Endothelial cell of umbilical vein (primary cell): ENCODE results near the gene ZNHIT3. TPM values are rescaled to one million over a fixed set of nuclear protein-coding genes. Genes with fewer than 3 reads are reported as not detected.
A peak's percentile ranks its signal among the peaks of the same experiment; 100 is the strongest.

Experiments
- BruUV-seq: library from RNA; stranded (reverse); fragments of 400-500 nt; replicated peaks from 2 replicates; lab custom pipeline; 2021; lab: Mats Ljungman, UMichigan
- CTCF ChIA-PET: fragments of 300-600, 350-600 bp; sonication (Branson Sonifier 250); formaldehyde crosslinking; loops from one replicate; lab custom pipeline; 2021; ENCODE audit warnings: antibody characterized with exemption, inconsistent platforms; lab: Charles Lee
- POLR2A ChIA-PET: fragments of 300-600, 350-600 bp; sonication (Branson Sonifier 250); formaldehyde crosslinking; loops from one replicate; lab custom pipeline; 2021; ENCODE audit warnings: antibody characterized with exemption, inconsistent platforms; lab: Charles Lee
- DNase-seq: peaks from one replicate; pipeline ENCODE4 v3.0.0-alpha.2; 2011; ENCODE audit warnings: low read depth, low spot score
- FAIRE-seq: peaks from 2 replicates; lab custom pipeline; 2011; peaks lifted over from hg19 to GRCh38; lab: Jason Lieb, UNC
- H2AFZ ChIP-seq: 2 replicates; pipeline ENCODE4 v1.6.0; 2012; ENCODE audit warnings: low read depth, low read length, control low read depth, inconsistent platforms
- H3K27ac ChIP-seq: 2 replicates; pipeline ENCODE4 v1.5.1; 2011; ENCODE audit warnings: low read depth, mild to moderate bottlenecking, control low read depth, low read length, moderate library complexity; ENCODE audit not compliant: insufficient read depth
- H3K27me3 ChIP-seq, 2 experiments: 2 replicates each; pipeline versions ENCODE4 v1.6.0 to v1.6.1; 2011; ENCODE audit warnings: low read length in 2 of 2, mixed read lengths in 1 of 2; ENCODE audit not compliant: control insufficient read depth in 2 of 2, insufficient read depth in 2 of 2
- H3K36me3 ChIP-seq, 2 experiments: 2 replicates in 1 of 2; 3 replicates in 1 of 2; pipeline ENCODE4 v1.5.1; 2011; ENCODE audit warnings: low read length in 2 of 2, mild to moderate bottlenecking in 1 of 2, moderate library complexity in 1 of 2; ENCODE audit not compliant: control insufficient read depth in 2 of 2, insufficient read depth in 2 of 2; ENCODE audit errors: extremely low read depth in 1 of 2
- H3K4me1 ChIP-seq: 3 replicates; pipeline ENCODE4 v1.5.1; 2011; ENCODE audit warnings: mild to moderate bottlenecking, low read length; ENCODE audit not compliant: control insufficient read depth, insufficient read depth; ENCODE audit errors: extremely low read depth
- H3K4me2 ChIP-seq: 2 replicates; pipeline ENCODE4 v1.6.1; 2011; ENCODE audit warnings: low read length, control low read depth, mixed read lengths; ENCODE audit not compliant: insufficient read depth
- H3K4me3 ChIP-seq, 3 experiments: fragments of 200-600 bp in 1 of 3; sonication (generic), shearing (Covaris generic) in 1 of 3; replicated peaks in 1 of 3; 2 replicates each; pipeline ENCODE4 v1.5.1; 2011 to 2016; ENCODE audit warnings: control low read depth in 3 of 3, low read length in 3 of 3, mild to moderate bottlenecking in 2 of 3, inconsistent platforms in 1 of 3, low read depth in 1 of 3, moderate library complexity in 1 of 3; ENCODE audit not compliant: insufficient read depth in 1 of 3
- H3K79me2 ChIP-seq: 2 replicates; pipeline ENCODE4 v1.6.0; 2012; ENCODE audit warnings: low read length, inconsistent platforms; ENCODE audit not compliant: control insufficient read depth, insufficient read depth
- H3K9ac ChIP-seq: replicated peaks from 2 replicates; pipeline ENCODE3; 2011; ENCODE audit warnings: low read length, control low read depth; ENCODE audit not compliant: insufficient read depth; ENCODE audit errors: extremely low read depth
- H3K9me1 ChIP-seq: replicated peaks from 3 replicates; pipeline ENCODE4 v1.6.0; 2011; ENCODE audit warnings: mild to moderate bottlenecking, low read length; ENCODE audit not compliant: control insufficient read depth, insufficient read depth; ENCODE audit errors: extremely low read depth
- H3K9me3 ChIP-seq: replicated peaks from 2 replicates; pipeline ENCODE4 v1.5.1; 2012; ENCODE audit warnings: low read length, inconsistent platforms; ENCODE audit not compliant: control insufficient read depth, insufficient read depth
- H4K20me1 ChIP-seq: replicated peaks from 2 replicates; pipeline ENCODE3; 2011; ENCODE audit warnings: mild to moderate bottlenecking, low read length; ENCODE audit not compliant: control insufficient read depth, insufficient read depth; ENCODE audit errors: extremely low read depth
- EZH2 ChIP-seq: IDR thresholded peaks from 2 replicates; pipeline ENCODE4 v1.6.1; 2012; ENCODE audit warnings: borderline replicate concordance, low read depth, mild to moderate bottlenecking, moderate library complexity, low read length, inconsistent platforms; ENCODE audit not compliant: severe bottlenecking
- FOS ChIP-seq: IDR thresholded peaks from 2 replicates; pipeline ENCODE4 v1.6.1; 2011; ENCODE audit warnings: mild to moderate bottlenecking, low read length, moderate library complexity, borderline replicate concordance; ENCODE audit not compliant: insufficient read depth
- JUN ChIP-seq: IDR thresholded peaks from 2 replicates; pipeline ENCODE4 v1.6.1; 2011; ENCODE audit warnings: borderline replicate concordance, low read depth; ENCODE audit not compliant: insufficient read length, insufficient read depth
- POLR2A ChIP-seq: IDR thresholded peaks from 2 replicates; pipeline ENCODE4 v1.6.1; 2012; ENCODE audit warnings: low read depth, mild to moderate bottlenecking, control low read depth, low read length
- dilution Hi-C: fragments of 300-500 bp; cut with MboI; formaldehyde crosslinking; loops from one replicate; pipeline ENCODE4 v1.15.0; 2019; ENCODE audit warnings: low sequenced_read_pairs; ENCODE audit not compliant: extremely low pct_ligation_motif_present
- intact Hi-C: fragments of 100-400 bp; cut with micrococcal nuclease; formaldehyde crosslinking; loops from one replicate; pipeline ENCODE4 v1.10.0; 2022
- polyA plus RNA-seq, 4 experiments: library from polyadenylated mRNA; depleted of rRNA in 3 of 4; stranded (reverse) in 3 of 4; unstranded in 1 of 4; fragments of >200 nt; gene quantifications; 2 replicates each; pipeline versions ENCODE4 v1.2.1 to v1.2.3, GENCODE V29; 2011 to 2012; ENCODE audit warnings: missing spikeins in 1 of 4
- total RNA-seq: library from RNA; stranded (reverse); gene quantifications from 2 replicates; pipeline ENCODE4 v1.2.3, GENCODE V29; 2021

The ZNHIT3 gene
- total and polyA plus RNA-seq, 2 donors (not counting 3 experiments of a cell fraction or from before 2014, with no cell fraction given) = 34.0 to 66.9 TPM

- intact Hi-C loops = loop anchor here (1.0 kb wide), 1 partner anchor 9 kb away; the partner anchor contains the start of gene GGNBP2
- CTCF ChIA-PET = interaction anchor here (2.8 to 4.3 kb wide), 2 partner anchors 10 to 52 kb away, joined by 12 to 31 read pairs; partner anchors contain the start of gene GGNBP2
Observed at GRCh38 chr17:36535669-36536081, 49.2 kb downstream of the ZNHIT3 start.

GRCh38 chr17:36540696-36541095 lies 54.2 kb downstream of the ZNHIT3 start:
- H3K9me1 ChIP-seq = no peaks in the 10 kb centered on the region
- CTCF ChIA-PET = interaction anchor here (1.2 kb wide), 1 partner anchor 58 kb away, joined by 3 read pairs; no protein-coding TSS in a partner anchor
- no peaks in the 10 kb centered on the region for H4K20me1 ChIP-seq
- POLR2A ChIA-PET = no interaction called here
- no peaks in the 10 kb centered on the region for H3K27me3 ChIP-seq
- dilution Hi-C loops = no loop called here
- H3K4me3 ChIP-seq = no peak overlapping the region
- H3K9ac ChIP-seq = no peak overlapping the region
- no peak overlapping the region for H3K4me2 ChIP-seq
- no peak overlapping the region for H2AFZ ChIP-seq
- H3K79me2 ChIP-seq = peaks cover 11% of the 10 kb centered on the region
- no TSS peak for BruUV-seq
- no peak for TF ChIP-seq EZH2
- no peak for TF ChIP-seq JUN
- H3K9me3 ChIP-seq = no peaks in the 10 kb centered on the region
- FAIRE-seq (no peak), DNase-seq (no peak)
- H3K36me3 ChIP-seq = peaks cover 2 to 4% of the 10 kb centered on the region in 2 experiments
- intact Hi-C loops = no loop called here
- no peak overlapping the region for H3K27ac ChIP-seq
- H3K4me1 ChIP-seq = peaks cover 5% of the 10 kb centered on the region

More at GRCh38 chr17:36535669-36536081, 49.2 kb downstream of the ZNHIT3 start:
- Histone ChIP-seq H3K4me3 (peak overlapping the region; percentile 63 to 84 (median 70)), H3K9ac (peak overlapping the region; percentile 94), H3K4me2 (peak overlapping the region; percentile 86), H3K36me3 (peaks cover 4 to 7% of the 10 kb centered on the region in 2 experiments), H3K79me2 (peaks cover 6% of the 10 kb centered on the region), H3K9me1 (no peaks in the 10 kb centered on the region), H4K20me1 (no peaks in the 10 kb centered on the region), H3K9me3 (no peaks in the 10 kb centered on the region), H3K4me1 (peaks cover 8% of the 10 kb centered on the region), H3K27ac (peak overlapping the region; percentile 84), H2AFZ (peak overlapping the region; percentile 7), H3K27me3 (no peaks in the 10 kb centered on the region)
- dilution Hi-C loops = no loop called here
- POLR2A ChIA-PET = interaction anchor here (0.6 kb wide), 1 partner anchor 9 kb away, joined by 3 read pairs; the partner anchor contains the start of gene GGNBP2
- TSS peak; percentile 59 for BruUV-seq
- TF ChIP-seq FOS (no peak), POLR2A (peak; percentile 0)
- peak; percentile 9 for DNase-seq
- FAIRE-seq = no peak
